OCI-LY7 (cell line): ENCODE data around the gene MRGPRE.

Source experiments
- EZH2phosphoT487 ChIP-seq: fragments of 200-600 bp; sonication (generic); IDR thresholded peaks from 2 replicates; pipeline ENCODE4 v1.6.1; 2018; ENCODE audit warnings: low read depth, borderline replicate concordance, mild to moderate bottlenecking, mixed run types, antibody characterized with exemption, low read length, moderate library complexity, mixed read lengths
- TF ChIP-seq, protein P1 (sequence below): fragments of 200-600 bp; sonication (generic); conservative IDR thresholded peaks from 2 replicates; pipeline ENCODE4 v1.5.1; 2014; ENCODE audit warnings: mild to moderate bottlenecking, antibody characterized with exemption, low read length, moderate library complexity, mixed read lengths

DNA sequence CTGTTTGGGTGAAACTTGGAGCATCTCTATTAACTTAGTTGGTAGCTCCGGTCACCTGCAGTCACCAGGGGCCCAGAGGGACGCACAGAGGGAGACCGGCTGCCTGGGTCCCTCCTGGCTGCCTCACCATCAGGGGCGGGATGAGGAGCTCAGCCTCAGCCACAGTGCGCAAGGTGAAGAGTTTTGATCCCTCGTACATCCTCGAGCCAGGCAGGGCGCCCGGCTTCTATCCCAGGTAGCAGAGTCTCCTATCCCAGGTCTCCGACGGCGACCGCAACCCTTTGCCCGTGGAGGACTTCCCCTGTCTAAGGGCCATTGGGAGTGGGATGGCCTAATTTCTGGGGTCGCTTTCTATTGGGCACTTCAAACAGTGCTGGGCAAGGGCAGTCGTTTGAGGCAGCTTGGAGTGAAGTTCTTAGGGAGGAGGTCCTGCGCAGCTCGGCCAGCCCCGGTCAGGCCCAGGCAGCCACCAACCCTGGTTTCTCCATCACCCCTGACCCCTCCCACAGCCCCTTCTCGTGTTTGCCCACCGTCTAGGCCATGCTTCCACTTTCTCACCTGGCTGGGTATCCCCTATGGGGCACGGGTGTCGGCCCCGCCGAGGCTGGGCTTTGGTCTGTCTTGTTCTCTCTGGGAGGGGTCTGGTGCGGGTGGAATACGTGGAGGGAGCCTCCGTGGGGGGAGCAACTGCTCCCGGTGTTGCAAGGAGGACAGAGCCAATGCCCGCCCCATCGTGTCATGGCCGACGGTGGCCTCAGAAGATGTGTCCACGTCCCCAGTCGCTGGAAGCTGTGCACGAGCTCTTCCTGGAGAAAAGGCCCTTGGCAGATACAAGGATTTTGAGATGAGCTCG, 10.0 kb downstream of the MRGPRE start:
- TF ChIP-seq, protein P1, sequence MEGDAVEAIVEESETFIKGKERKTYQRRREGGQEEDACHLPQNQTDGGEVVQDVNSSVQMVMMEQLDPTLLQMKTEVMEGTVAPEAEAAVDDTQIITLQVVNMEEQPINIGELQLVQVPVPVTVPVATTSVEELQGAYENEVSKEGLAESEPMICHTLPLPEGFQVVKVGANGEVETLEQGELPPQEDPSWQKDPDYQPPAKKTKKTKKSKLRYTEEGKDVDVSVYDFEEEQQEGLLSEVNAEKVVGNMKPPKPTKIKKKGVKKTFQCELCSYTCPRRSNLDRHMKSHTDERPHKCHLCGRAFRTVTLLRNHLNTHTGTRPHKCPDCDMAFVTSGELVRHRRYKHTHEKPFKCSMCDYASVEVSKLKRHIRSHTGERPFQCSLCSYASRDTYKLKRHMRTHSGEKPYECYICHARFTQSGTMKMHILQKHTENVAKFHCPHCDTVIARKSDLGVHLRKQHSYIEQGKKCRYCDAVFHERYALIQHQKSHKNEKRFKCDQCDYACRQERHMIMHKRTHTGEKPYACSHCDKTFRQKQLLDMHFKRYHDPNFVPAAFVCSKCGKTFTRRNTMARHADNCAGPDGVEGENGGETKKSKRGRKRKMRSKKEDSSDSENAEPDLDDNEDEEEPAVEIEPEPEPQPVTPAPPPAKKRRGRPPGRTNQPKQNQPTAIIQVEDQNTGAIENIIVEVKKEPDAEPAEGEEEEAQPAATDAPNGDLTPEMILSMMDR, result no peak
- TF ChIP-seq EZH2phosphoT487, result no peak
